Endothelial cell of umbilical vein (primary cell): ENCODE data around the gene ZNF668. TPM values are rescaled to one million over a fixed set of nuclear protein-coding genes. Genes with fewer than 3 reads are reported as not detected.

Experiments
- BruUV-seq: library from RNA; stranded (reverse); fragments of 400-500 nt; replicated peaks from 2 replicates; lab custom pipeline; 2021; lab: Mats Ljungman, UMichigan
- CTCF ChIA-PET: fragments of 300-600, 350-600 bp; sonication (Branson Sonifier 250); formaldehyde crosslinking; loops from one replicate; lab custom pipeline; 2021; ENCODE audit warnings: antibody characterized with exemption, inconsistent platforms; lab: Charles Lee
- POLR2A ChIA-PET: fragments of 300-600, 350-600 bp; sonication (Branson Sonifier 250); formaldehyde crosslinking; loops from one replicate; lab custom pipeline; 2021; ENCODE audit warnings: antibody characterized with exemption, inconsistent platforms; lab: Charles Lee
- DNase-seq: peaks from one replicate; pipeline ENCODE4 v3.0.0-alpha.2; 2011; ENCODE audit warnings: low read depth, low spot score
- FAIRE-seq: peaks from 2 replicates; lab custom pipeline; 2011; peaks lifted over from hg19 to GRCh38; lab: Jason Lieb, UNC
- H2AFZ ChIP-seq: 2 replicates; pipeline ENCODE4 v1.6.0; 2012; ENCODE audit warnings: low read depth, low read length, control low read depth, inconsistent platforms
- H3K27ac ChIP-seq: 2 replicates; pipeline ENCODE4 v1.5.1; 2011; ENCODE audit warnings: low read depth, mild to moderate bottlenecking, control low read depth, low read length, moderate library complexity; ENCODE audit not compliant: insufficient read depth
- H3K27me3 ChIP-seq, 2 experiments: 2 replicates each; pipeline versions ENCODE4 v1.6.0 to v1.6.1; 2011; ENCODE audit warnings: low read length in 2 of 2, mixed read lengths in 1 of 2; ENCODE audit not compliant: control insufficient read depth in 2 of 2, insufficient read depth in 2 of 2
- H3K36me3 ChIP-seq, 2 experiments: 2 replicates in 1 of 2; 3 replicates in 1 of 2; pipeline ENCODE4 v1.5.1; 2011; ENCODE audit warnings: low read length in 2 of 2, mild to moderate bottlenecking in 1 of 2, moderate library complexity in 1 of 2; ENCODE audit not compliant: control insufficient read depth in 2 of 2, insufficient read depth in 2 of 2; ENCODE audit errors: extremely low read depth in 1 of 2
- H3K4me1 ChIP-seq: 3 replicates; pipeline ENCODE4 v1.5.1; 2011; ENCODE audit warnings: mild to moderate bottlenecking, low read length; ENCODE audit not compliant: control insufficient read depth, insufficient read depth; ENCODE audit errors: extremely low read depth
- H3K4me2 ChIP-seq: 2 replicates; pipeline ENCODE4 v1.6.1; 2011; ENCODE audit warnings: low read length, control low read depth, mixed read lengths; ENCODE audit not compliant: insufficient read depth
- H3K4me3 ChIP-seq, 3 experiments: fragments of 200-600 bp in 1 of 3; sonication (generic), shearing (Covaris generic) in 1 of 3; replicated peaks in 1 of 3; 2 replicates each; pipeline ENCODE4 v1.5.1; 2011 to 2016; ENCODE audit warnings: control low read depth in 3 of 3, low read length in 3 of 3, mild to moderate bottlenecking in 2 of 3, inconsistent platforms in 1 of 3, low read depth in 1 of 3, moderate library complexity in 1 of 3; ENCODE audit not compliant: insufficient read depth in 1 of 3
- H3K79me2 ChIP-seq: 2 replicates; pipeline ENCODE4 v1.6.0; 2012; ENCODE audit warnings: low read length, inconsistent platforms; ENCODE audit not compliant: control insufficient read depth, insufficient read depth
- H3K9ac ChIP-seq: replicated peaks from 2 replicates; pipeline ENCODE3; 2011; ENCODE audit warnings: low read length, control low read depth; ENCODE audit not compliant: insufficient read depth; ENCODE audit errors: extremely low read depth
- H3K9me1 ChIP-seq: replicated peaks from 3 replicates; pipeline ENCODE4 v1.6.0; 2011; ENCODE audit warnings: mild to moderate bottlenecking, low read length; ENCODE audit not compliant: control insufficient read depth, insufficient read depth; ENCODE audit errors: extremely low read depth
- H3K9me3 ChIP-seq: replicated peaks from 2 replicates; pipeline ENCODE4 v1.5.1; 2012; ENCODE audit warnings: low read length, inconsistent platforms; ENCODE audit not compliant: control insufficient read depth, insufficient read depth
- H4K20me1 ChIP-seq: replicated peaks from 2 replicates; pipeline ENCODE3; 2011; ENCODE audit warnings: mild to moderate bottlenecking, low read length; ENCODE audit not compliant: control insufficient read depth, insufficient read depth; ENCODE audit errors: extremely low read depth
- EZH2 ChIP-seq: IDR thresholded peaks from 2 replicates; pipeline ENCODE4 v1.6.1; 2012; ENCODE audit warnings: borderline replicate concordance, low read depth, mild to moderate bottlenecking, moderate library complexity, low read length, inconsistent platforms; ENCODE audit not compliant: severe bottlenecking
- FOS ChIP-seq: IDR thresholded peaks from 2 replicates; pipeline ENCODE4 v1.6.1; 2011; ENCODE audit warnings: mild to moderate bottlenecking, low read length, moderate library complexity, borderline replicate concordance; ENCODE audit not compliant: insufficient read depth
- GATA2 ChIP-seq: IDR thresholded peaks from 2 replicates; pipeline ENCODE4 v1.7.0; 2011; ENCODE audit warnings: low read depth, mild to moderate bottlenecking, moderate library complexity, mixed read lengths, low read length; ENCODE audit not compliant: insufficient read length, insufficient read depth
- JUN ChIP-seq: IDR thresholded peaks from 2 replicates; pipeline ENCODE4 v1.6.1; 2011; ENCODE audit warnings: borderline replicate concordance, low read depth; ENCODE audit not compliant: insufficient read length, insufficient read depth
- MYC ChIP-seq: IDR thresholded peaks from one replicate; pipeline ENCODE4 v1.6.1; 2011; ENCODE audit warnings: mild to moderate bottlenecking, low read depth, low read length
- POLR2A ChIP-seq: IDR thresholded peaks from 2 replicates; pipeline ENCODE4 v1.6.1; 2012; ENCODE audit warnings: low read depth, mild to moderate bottlenecking, control low read depth, low read length
- POLR2AphosphoS5 ChIP-seq: IDR thresholded peaks from 2 replicates; pipeline ENCODE4 v1.6.1; 2012; ENCODE audit warnings: low read depth, mild to moderate bottlenecking, control low read depth, low read length, moderate library complexity; ENCODE audit not compliant: insufficient read depth
- dilution Hi-C: fragments of 300-500 bp; cut with MboI; formaldehyde crosslinking; loops from one replicate; pipeline ENCODE4 v1.15.0; 2019; ENCODE audit warnings: low sequenced_read_pairs; ENCODE audit not compliant: extremely low pct_ligation_motif_present
- intact Hi-C: fragments of 100-400 bp; cut with micrococcal nuclease; formaldehyde crosslinking; loops from one replicate; pipeline ENCODE4 v1.10.0; 2022
- polyA plus RNA-seq, 4 experiments: library from polyadenylated mRNA; depleted of rRNA in 3 of 4; stranded (reverse) in 3 of 4; unstranded in 1 of 4; fragments of >200 nt; gene quantifications; 2 replicates each; pipeline versions ENCODE4 v1.2.1 to v1.2.3, GENCODE V29; 2011 to 2012; ENCODE audit warnings: missing spikeins in 1 of 4
- total RNA-seq: library from RNA; stranded (reverse); gene quantifications from 2 replicates; pipeline ENCODE4 v1.2.3, GENCODE V29; 2021
- TF ChIP-seq, protein P1 (sequence below): IDR thresholded peaks from 2 replicates; pipeline ENCODE4 v1.6.1; 2011; ENCODE audit not compliant: insufficient read depth, insufficient read length
- TF ChIP-seq, protein P2 (sequence below), 2 donors: IDR thresholded peaks; 1 replicate in 1 of 2; 2 replicates in 1 of 2; pipeline ENCODE4 v1.5.1; 2011; ENCODE audit warnings: low read length in 2 of 2, mild to moderate bottlenecking in 2 of 2, moderate library complexity in 2 of 2, control low read depth in 1 of 2, inconsistent platforms in 1 of 2, low read depth in 1 of 2; ENCODE audit not compliant: insufficient read depth in 1 of 2; ENCODE audit errors: extremely low read depth in 1 of 2

ZNF668 gene
- total and polyA plus RNA-seq, 2 donors (not counting 3 experiments of a cell fraction or from before 2014, with no cell fraction given) = 11.8 to 13.3 TPM

DNA sequence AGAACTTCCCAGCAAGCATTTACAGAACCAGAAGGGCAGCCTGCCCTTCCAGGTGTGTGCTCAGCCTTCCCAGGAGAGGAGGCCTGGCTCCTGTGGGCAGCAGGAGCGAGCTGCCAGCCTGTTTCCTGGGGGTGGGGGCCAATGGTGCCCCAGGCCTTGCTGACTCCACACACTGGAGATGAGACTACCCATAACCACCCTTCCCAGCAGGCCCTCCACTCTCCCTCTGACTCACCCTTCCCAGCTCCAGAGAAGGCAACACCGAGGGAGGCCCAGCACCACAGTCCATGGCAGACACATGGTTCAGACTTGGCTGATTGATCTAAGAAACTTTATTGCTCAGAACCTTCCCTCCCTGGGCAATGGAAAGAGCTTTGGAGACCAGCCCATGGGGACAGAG, 16.5 kb upstream of the ZNF668 start:
- Histone ChIP-seq H4K20me1 (no peaks in the 10 kb centered on the region), H3K27ac (no peak overlapping the region), H3K4me1 (peaks cover 3% of the 10 kb centered on the region), H3K4me3 (no peak overlapping the region), H3K9me3 (no peaks in the 10 kb centered on the region), H3K36me3 (peaks cover 2 to 6% of the 10 kb centered on the region in 2 experiments), H3K9me1 (no peaks in the 10 kb centered on the region), H3K79me2 (peaks cover 10% of the 10 kb centered on the region), H3K27me3 (no peaks in the 10 kb centered on the region), H3K9ac (no peak overlapping the region), H3K4me2 (no peak overlapping the region), H2AFZ (no peak overlapping the region)
- BruUV-seq = no TSS peak
- no peak for TF ChIP-seq MYC
- TF ChIP-seq, protein P1, sequence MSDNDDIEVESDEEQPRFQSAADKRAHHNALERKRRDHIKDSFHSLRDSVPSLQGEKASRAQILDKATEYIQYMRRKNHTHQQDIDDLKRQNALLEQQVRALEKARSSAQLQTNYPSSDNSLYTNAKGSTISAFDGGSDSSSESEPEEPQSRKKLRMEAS = no peak
- TF ChIP-seq POLR2A = no peak
- DNase-seq (no peak), FAIRE-seq (no peak)
- dilution Hi-C loops (no loop called here), intact Hi-C loops (no loop called here)
- ChIA-PET POLR2A (no interaction called here), CTCF (interaction anchor here (2.5 to 6.5 kb wide), 2 partner anchors 52 to 107 kb away, joined by 7 to 66 read pairs; partner anchors contain the start of gene HSD3B7)

DNA sequence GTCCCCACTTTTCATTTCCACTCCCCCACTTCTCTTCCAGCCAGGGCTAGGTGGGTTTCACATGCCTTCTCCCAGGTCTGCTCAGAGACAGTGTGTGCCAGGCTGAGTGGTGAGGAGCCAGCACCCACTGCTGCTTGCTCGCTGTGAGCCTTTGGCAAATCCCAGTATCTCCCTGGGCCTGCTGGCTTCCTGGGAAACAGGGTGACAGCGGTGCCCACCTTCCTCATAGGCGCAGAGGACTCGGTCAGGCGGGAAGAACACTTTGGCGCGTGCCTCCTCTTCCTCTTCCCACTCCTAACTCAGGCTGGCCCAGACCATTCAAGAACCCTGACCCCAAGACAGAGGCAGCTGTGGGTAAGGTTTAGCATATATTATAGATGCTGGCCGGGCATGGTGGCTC, 15.2 kb upstream of the ZNF668 start:
- no peaks in the 10 kb centered on the region for H3K9me1 ChIP-seq
- TF ChIP-seq FOS (no peak), MYC (no peak), POLR2A (no peak), GATA2 (no peak), JUN (no peak), POLR2AphosphoS5 (no peak), EZH2 (no peak)
- TF ChIP-seq, protein P1 = no peak
- TF ChIP-seq, protein P2, sequence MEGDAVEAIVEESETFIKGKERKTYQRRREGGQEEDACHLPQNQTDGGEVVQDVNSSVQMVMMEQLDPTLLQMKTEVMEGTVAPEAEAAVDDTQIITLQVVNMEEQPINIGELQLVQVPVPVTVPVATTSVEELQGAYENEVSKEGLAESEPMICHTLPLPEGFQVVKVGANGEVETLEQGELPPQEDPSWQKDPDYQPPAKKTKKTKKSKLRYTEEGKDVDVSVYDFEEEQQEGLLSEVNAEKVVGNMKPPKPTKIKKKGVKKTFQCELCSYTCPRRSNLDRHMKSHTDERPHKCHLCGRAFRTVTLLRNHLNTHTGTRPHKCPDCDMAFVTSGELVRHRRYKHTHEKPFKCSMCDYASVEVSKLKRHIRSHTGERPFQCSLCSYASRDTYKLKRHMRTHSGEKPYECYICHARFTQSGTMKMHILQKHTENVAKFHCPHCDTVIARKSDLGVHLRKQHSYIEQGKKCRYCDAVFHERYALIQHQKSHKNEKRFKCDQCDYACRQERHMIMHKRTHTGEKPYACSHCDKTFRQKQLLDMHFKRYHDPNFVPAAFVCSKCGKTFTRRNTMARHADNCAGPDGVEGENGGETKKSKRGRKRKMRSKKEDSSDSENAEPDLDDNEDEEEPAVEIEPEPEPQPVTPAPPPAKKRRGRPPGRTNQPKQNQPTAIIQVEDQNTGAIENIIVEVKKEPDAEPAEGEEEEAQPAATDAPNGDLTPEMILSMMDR (IDR thresholded peaks at IDR 0.05; ENCODE audit: extremely low read depth in 1 of 2, insufficient read depth in 1 of 2, low read depth in 1 of 2, low read length in 2 of 2) = no peak
- FAIRE-seq (no peak), DNase-seq (no peak)
- peaks cover 2 to 10% of the 10 kb centered on the region in 2 experiments for H3K36me3 ChIP-seq
- no peaks in the 10 kb centered on the region for H4K20me1 ChIP-seq
- H3K4me3 ChIP-seq = no peak overlapping the region
- no peak overlapping the region for H2AFZ ChIP-seq
- H3K4me2 ChIP-seq = no peak overlapping the region
- peaks cover 3% of the 10 kb centered on the region for H3K4me1 ChIP-seq
- ChIA-PET CTCF (interaction anchor here (1.5 kb wide), 1 partner anchor 104 kb away, joined by 4 read pairs; the partner anchor contains the start of gene HSD3B7), POLR2A (no interaction called here)
- dilution Hi-C loops = no loop called here
- no peak overlapping the region for H3K27ac ChIP-seq
- BruUV-seq = no TSS peak
- no peaks in the 10 kb centered on the region for H3K9me3 ChIP-seq
- peaks cover 9% of the 10 kb centered on the region for H3K79me2 ChIP-seq
- H3K27me3 ChIP-seq = no peaks in the 10 kb centered on the region
- intact Hi-C loops = no loop called here
- no peak overlapping the region for H3K9ac ChIP-seq
